ENCODE measurements around the gene FBXL19.

- TF ChIP-seq ZNF788 (CRISPR knock-in tag; IDR thresholded peaks at IDR 0.05; ENCODE audit: borderline replicate concordance), result no peak
- TF ChIP-seq MIER3 (CRISPR knock-in tag; IDR thresholded peaks at IDR 0.05; ENCODE audit: borderline replicate concordance), result no peak
- TF ChIP-seq ELF3 (CRISPR knock-in tag; IDR thresholded peaks at IDR 0.05), result no peak
- no peak; the same call in 1 of the 2 replicates for TF ChIP-seq TARDBP (CRISPR knock-in tag; IDR thresholded peaks at IDR 0.05)
- no peak for TF ChIP-seq ZFX (CRISPR knock-in tag; IDR thresholded peaks at IDR 0.05; ENCODE audit: low read depth)
- no peak for TF ChIP-seq AKAP8 (CRISPR knock-in tag; IDR thresholded peaks at IDR 0.05)
- no peak for TF ChIP-seq SP2 (CRISPR knock-in tag; IDR thresholded peaks at IDR 0.05)
- no peak for TF ChIP-seq E2F2 (CRISPR knock-in tag; IDR thresholded peaks at IDR 0.05; ENCODE audit: borderline replicate concordance)
- TF ChIP-seq GTF2F1 (IDR thresholded peaks at IDR 0.05; ENCODE audit: low read length), result no peak
- TF ChIP-seq, protein P1, sequence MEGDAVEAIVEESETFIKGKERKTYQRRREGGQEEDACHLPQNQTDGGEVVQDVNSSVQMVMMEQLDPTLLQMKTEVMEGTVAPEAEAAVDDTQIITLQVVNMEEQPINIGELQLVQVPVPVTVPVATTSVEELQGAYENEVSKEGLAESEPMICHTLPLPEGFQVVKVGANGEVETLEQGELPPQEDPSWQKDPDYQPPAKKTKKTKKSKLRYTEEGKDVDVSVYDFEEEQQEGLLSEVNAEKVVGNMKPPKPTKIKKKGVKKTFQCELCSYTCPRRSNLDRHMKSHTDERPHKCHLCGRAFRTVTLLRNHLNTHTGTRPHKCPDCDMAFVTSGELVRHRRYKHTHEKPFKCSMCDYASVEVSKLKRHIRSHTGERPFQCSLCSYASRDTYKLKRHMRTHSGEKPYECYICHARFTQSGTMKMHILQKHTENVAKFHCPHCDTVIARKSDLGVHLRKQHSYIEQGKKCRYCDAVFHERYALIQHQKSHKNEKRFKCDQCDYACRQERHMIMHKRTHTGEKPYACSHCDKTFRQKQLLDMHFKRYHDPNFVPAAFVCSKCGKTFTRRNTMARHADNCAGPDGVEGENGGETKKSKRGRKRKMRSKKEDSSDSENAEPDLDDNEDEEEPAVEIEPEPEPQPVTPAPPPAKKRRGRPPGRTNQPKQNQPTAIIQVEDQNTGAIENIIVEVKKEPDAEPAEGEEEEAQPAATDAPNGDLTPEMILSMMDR (CRISPR knock-in tag; IDR thresholded peaks at IDR 0.05), result no peak
Measured at GRCh38 chr16:30895627-30896260, 27.6 kb upstream of the FBXL19 start.

Measured in HepG2 (cell line).